GM18868 (cell line): ENCODE data around the gene GALNT16.

Experiments used
- ATAC-seq: cut with Tn5 transposase; IDR thresholded peaks from one replicate; pipeline ENCODE4 v1.9.1; 2021; ENCODE audit warnings: mild to moderate bottlenecking, moderate library complexity; ENCODE audit not compliant: unreplicated experiment

The GALNT16 gene

DNA sequence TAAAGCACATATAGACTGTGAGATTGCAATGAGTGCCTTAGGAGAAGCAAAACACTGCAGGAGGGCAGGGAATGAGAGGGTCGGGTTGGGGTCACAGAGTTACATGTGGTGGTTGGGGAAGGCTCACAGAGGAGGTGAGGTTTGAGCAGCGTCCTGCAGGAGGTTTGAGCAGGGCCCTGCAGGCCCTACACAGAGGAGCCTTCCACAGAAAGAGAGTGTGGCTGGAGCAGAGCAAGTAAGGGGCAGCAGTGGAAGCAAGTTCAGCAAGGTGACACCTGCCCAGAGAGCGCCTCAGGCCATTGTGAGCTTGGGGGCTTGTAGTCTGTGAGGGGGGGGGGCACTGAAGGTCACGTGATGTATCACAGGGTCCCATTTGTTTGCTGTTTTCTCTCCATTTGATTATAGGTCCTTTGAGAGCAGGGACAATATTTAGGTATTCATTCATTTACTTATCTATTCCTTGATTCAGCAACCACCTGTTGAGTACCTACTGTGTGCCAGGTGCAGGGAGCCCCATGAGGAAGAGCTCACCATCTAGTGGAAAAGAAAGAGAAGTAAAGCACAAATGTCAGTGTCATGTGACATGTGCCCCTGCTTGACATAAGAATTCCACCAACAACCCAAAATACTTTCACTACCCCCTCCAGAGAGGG, 56.6 kb downstream of the GALNT16 start:
- no peak for ATAC-seq

DNA sequence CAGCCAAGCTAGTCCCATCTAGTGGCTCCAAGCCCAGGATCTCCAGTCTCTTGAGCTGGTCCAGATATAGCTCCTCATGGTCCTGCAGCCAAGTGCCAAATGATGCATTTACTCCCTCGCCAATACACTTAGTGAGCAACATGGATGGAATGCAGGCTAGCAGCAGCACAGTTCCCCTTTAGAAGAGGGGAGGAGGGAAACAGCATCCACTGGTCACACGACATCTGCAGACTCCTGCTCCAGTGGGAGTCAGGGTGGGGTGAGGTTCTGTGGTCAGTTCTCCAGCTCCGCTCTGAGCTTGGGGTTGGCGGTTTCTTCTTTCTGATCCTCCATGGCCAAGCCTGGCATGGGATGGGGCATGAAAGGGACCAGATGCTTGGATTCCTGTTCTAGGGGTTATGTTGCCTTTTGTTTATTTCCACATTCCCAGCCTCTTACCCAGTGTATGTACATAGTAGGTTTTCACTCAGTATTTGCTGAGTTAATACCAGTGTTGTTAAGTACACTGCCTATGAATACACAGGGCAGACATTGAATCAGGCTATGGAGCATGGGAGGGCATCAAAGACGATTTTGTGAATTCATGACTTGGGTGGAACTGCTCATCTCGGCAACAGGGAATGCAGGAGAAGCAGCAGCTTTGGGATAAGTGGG, 57.3 kb downstream of the GALNT16 start:
- no peak for ATAC-seq

DNA sequence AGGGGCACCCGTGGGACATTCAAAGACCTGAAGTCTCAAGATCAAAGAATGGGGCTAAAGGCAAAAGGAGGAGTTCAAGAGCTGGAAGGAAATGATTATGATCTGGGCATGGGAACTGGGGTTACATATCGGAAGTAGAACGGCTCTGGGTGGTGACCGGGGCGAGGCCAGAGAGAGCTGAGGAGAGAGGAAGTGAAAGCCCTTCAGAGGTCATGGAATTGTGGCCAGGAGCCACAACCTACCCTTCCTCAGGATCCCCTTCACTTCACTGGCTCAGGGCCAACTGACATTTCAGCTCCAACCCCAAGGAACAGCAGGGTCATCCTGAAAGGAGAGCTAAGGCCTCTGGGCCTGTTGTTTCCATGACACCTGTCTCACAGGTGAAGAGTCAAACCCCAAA, 57.8 kb downstream of the GALNT16 start:
- ATAC-seq = no peak

- ATAC-seq = no peak
Measured at GRCh38 chr14:69318241-69318640, 58.3 kb downstream of the GALNT16 start.

DNA sequence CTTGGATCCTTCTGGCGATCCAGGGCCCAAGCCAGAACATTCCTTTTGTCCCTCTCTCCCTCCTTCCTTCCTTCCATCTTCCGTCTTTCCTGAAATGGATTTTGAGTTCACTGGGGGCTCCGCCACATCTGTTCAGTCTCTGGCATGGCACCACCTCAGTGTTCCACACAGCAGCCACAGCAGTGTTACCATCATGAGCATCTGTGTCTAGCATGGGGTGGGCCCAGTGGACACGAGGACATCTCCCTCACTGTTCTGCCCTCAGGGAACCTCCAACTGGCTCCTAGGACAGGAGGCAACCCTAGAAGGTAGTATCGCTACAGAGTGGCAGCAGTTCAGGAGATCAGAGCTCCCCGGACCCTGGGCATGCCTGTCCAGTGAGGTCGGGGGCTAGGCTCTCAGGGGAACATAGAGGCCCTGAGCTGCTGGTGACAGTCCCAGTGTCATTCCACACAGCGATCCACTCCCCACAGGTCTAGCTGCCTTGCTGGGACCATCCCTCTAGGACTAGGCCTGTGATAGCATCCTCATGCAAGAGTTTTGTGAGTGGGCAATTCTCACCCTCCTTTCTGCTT, 59.0 kb downstream of the GALNT16 start:
- ATAC-seq = no peak

DNA sequence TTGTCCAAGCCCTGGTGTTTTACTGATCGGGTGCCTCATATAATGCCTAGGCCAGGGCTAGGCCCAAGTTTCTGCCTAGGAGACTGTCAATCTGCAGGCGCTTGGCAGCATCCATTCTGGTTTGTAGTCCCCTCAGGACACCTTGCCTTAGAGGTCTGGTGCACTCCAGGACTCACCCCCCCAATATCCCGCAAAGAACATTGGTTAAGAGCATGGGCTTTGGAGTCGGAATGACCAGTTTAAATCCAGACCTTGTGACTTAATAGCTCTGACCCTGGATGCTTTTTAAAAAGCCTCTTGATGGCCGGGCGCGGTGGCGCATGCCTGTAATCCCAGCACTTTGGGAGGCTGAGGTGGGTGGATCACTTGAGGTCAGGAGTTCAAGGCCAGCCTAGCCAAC, 60.0 kb downstream of the GALNT16 start:
- no peak for ATAC-seq

DNA sequence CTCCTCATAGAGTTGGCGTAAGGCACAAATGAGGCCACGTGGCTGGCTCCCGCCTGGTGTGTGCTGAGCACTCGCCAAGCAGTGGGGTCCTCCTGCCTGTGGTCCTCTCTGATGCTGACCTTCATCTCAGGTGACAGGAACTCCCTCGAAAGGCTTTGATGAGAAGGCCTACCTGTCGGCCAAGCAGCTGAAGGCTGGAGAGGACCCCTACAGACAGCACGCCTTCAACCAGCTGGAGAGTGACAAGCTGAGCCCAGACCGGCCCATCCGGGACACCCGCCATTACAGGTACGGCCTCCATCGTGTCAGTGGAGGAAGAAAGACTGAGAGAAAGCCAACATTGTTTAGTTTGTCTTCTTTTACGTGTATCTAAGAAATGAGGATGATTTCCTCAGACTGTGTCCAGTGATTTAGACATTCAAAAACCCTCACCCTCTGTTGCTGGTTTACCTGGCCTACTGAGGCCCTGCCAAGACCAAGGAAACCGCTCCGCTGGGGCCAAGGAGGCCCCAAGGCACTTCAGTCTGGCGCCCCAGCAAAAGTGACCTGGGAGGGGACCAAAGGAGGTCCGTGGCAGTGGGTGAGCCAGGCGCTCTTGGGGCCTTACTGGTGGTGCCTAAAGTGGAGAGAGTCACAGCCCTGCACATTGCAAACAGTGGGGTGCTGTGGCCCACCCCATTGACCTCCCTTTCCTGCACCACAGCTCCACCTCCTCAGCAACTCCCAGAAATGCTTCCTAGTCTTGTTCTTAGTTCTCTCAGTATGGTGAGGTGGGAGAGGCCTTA, 60.8 kb downstream of the GALNT16 start:
- ATAC-seq = no peak

- ATAC-seq = no peak
Measured at GRCh38 chr14:69321601-69322330, 61.8 kb downstream of the GALNT16 start.

DNA sequence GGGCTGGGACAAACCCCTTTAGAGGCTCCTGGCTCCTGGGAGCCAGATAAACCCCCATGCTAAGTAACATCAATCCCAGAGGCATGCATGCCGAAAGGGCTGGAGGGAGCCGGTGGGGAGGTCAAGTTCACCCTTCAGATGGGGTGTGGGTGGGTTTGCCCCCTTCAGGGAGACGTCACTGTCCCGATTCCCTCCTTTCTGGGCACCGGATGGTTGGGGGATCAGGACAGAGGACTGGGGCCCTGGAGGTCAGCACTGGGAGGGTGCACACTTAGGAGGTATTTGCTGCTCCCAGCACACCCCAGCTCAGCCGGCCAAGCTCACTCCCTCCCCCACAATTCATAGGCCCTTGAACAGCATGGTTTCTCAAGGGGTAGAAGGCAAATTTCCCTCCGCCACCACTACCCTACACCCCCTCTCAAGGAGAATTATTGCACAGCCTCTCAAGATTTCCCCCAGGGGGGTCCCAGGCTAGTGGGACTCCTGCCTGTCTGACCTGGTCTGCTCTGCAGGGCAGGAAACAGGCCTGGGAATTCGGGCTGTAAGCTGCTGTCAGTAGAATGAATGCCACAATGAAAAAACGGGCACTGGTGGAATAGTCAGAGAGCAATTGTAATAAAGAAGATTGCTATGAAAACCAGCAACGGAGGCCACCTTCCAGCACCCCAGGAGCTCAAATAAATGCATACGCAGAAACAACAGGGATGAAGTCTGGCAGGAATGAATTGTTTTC, 63.5 kb downstream of the GALNT16 start:
- ATAC-seq = no peak

DNA sequence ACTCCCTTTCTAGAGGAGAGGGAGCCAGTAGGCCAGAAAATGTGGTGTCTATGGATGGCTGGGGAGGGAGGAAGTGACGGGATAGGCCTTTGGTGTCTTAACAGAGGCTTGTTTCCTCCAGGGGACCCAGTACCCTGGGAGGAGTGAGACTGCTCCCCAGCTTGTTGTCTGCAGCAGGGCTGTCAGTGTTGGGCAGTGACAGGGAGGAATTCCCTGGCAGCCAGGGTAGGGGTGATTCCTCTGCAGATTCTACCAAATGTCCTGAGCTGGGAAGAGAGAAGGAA, 64.0 kb downstream of the GALNT16 start:
- ATAC-seq = no peak

DNA sequence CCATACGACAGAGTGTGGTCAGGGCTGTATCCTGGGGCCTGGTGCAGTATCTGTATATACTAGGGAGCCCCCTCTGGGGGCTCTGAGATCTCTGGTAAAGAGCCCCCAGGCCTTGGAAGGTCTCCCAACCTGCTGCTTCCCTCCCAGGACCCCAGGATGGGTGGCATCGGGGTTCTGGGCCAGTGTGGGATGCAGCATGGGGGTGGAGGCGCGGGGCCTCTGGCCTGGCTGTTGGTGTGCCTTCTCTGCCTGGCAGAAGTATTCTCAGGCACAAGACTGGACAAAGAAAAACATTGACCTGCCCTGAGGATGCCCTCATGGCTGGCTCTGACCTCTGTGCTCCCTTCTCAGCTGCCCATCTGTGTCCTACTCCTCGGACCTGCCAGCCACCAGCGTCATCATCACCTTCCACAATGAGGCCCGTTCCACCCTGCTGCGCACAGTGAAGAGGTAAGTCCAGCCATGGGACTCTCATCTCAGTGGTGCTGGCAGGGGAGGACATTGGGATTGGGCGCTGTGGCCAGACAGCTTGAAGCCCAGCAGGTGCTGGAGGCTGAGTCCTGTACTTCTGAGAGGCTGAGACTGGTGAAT, 64.5 kb downstream of the GALNT16 start:
- ATAC-seq = no peak

GRCh38 chr14:69325086-69325485, 65.1 kb downstream of the GALNT16 start:
- ATAC-seq = no peak

GRCh38 chr14:69325646-69326265, 65.8 kb downstream of the GALNT16 start:
- no peak for ATAC-seq

- no peak for ATAC-seq
Measured at GRCh38 chr14:69326611-69327010, 66.7 kb downstream of the GALNT16 start.

DNA sequence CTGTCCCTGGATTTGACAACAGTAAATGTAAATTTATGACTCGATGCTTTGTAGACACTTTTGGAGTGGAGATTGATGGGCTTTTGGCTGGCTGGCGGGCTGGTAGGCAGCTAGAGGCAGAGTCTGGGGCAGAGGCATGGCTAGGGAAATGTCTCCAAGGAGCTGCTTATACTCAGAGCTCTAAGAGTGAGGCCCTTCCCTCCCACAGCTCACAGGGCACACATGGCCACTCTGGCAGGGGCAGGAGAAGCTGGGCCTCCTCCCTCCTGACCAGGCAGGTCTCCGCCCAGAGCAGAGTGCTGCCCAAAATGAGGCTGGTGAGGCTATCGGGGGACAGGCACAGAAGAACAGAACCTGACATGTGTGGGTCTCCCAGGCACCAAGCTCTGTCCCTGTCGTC, 67.5 kb downstream of the GALNT16 start:
- ATAC-seq = no peak

GRCh38 chr14:69328317-69328716, 68.4 kb downstream of the GALNT16 start:
- ATAC-seq = no peak

DNA sequence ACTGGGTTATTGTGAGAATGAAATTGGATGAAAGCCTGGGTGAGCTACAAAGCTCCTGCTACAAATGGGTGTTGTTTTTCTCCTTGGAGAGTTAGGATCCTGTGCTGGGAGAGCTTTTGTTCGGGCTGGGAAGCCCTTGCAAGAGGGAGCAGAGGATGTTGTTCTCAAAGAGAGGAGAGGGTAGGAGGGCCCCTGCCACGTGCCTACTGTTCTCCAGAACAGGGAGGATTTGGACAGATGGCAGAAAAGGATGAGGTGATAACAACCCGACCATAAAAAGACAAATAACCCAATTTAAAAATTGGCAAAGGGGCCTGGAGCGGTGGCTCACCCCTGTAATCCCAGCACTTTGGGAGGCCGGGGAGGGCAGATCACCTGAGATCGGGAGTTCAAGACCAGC, 68.8 kb downstream of the GALNT16 start:
- no peak for ATAC-seq

DNA sequence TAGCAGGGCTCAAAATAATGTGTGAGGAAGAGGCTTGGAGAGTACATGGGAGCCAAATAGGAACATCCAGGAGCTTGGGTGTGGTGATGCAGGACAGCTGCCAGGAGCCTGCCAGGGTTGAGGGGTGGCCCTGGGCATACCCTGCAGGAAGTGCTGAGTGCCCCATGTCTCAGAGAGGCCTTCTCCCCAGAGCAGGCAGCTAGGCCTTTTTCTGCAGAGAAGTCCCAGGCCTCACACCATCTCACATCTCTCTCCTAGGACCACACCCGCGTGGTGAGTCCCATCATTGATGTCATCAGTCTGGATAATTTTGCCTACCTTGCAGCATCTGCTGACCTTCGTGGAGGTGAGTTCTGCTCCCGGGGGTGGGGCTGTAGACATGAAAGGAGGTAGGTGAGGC, 71.2 kb downstream of the GALNT16 start:
- no peak for ATAC-seq

GRCh38 chr14:69332782-69333395, 72.9 kb downstream of the GALNT16 start:
- no peak for ATAC-seq
